Pericardium fibroblast (primary cell): Measurements from ENCODE around the gene NAMPT. TPM values are rescaled to one million over a fixed set of nuclear protein-coding genes. Genes with fewer than 3 reads are reported as not detected.

Experiments
- total RNA-seq: library from RNA; depleted of rRNA; stranded (reverse); fragments of >200 nt; gene quantifications from 2 replicates; pipeline ENCODE4 v1.2.3, GENCODE V29; 2015

Gene NAMPT
- 126 and 154 TPM in 2 replicates for total RNA-seq

DNA sequence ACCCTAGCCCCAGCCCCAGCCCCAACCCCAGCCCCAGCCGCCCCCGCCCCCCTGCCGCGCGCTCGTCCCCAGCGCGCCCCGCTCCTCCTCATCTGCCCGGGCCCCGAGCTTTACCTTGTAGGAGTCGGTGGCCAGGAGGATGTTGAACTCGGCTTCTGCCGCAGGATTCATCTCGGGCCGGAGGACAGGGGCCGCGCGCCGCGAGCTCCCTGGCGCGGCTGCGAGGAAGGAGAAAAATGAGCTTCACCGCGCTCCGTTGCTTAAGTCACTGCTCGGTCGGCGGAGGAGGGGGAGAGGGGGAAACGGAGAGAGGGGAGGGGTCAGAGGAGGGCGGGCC is at the start of gene NAMPT:
TSS of gene NAMPT (minus strand) at position 270 of the 337 bp plus-strand sequence. CDS start at position 171, 99 bp downstream.

Other genes starting within 250 kb of the NAMPT start
- gene SYPL1, start 172.7 kb downstream of the NAMPT start, total RNA-seq, result 31.7 and 54.6 TPM in 2 replicates